ENCODE data around the gene HOXD4.

Gene HOXD4

DNA sequence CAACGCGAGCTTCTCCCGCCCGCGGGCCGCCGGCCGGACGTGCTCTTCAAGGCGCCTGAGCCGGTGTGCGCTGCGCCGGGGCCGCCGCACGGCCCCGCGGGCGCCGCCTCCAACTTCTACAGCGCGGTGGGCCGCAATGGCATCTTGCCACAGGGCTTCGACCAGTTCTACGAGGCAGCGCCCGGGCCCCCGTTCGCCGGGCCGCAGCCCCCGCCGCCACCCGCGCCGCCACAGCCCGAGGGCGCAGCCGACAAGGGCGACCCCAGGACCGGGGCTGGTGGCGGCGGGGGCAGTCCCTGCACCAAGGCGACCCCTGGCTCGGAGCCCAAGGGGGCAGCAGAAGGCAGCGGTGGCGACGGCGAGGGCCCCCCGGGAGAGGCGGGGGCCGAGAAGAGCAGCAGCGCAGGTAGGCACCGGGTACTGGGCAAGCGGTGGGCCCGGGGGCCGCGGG lies 43.6 kb upstream of the HOXD4 start:
- TF ChIP-seq TAF1 (IDR thresholded peaks at IDR 0.05; ENCODE audit: borderline replicate concordance, insufficient read depth, low read length) (no peak), SIN3A (IDR thresholded peaks at IDR 0.05; ENCODE audit: borderline replicate concordance, insufficient read depth, low read length) (no peak), FOXP2 (optimal IDR thresholded peaks at IDR 0.05; ENCODE audit: borderline replicate concordance, extremely low read depth, extremely low read length, insufficient read depth) (no peak), POLR2AphosphoS5 (IDR thresholded peaks at IDR 0.05; ENCODE audit: low read depth, low read length) (no peak)
- TF ChIP-seq, protein P1, sequence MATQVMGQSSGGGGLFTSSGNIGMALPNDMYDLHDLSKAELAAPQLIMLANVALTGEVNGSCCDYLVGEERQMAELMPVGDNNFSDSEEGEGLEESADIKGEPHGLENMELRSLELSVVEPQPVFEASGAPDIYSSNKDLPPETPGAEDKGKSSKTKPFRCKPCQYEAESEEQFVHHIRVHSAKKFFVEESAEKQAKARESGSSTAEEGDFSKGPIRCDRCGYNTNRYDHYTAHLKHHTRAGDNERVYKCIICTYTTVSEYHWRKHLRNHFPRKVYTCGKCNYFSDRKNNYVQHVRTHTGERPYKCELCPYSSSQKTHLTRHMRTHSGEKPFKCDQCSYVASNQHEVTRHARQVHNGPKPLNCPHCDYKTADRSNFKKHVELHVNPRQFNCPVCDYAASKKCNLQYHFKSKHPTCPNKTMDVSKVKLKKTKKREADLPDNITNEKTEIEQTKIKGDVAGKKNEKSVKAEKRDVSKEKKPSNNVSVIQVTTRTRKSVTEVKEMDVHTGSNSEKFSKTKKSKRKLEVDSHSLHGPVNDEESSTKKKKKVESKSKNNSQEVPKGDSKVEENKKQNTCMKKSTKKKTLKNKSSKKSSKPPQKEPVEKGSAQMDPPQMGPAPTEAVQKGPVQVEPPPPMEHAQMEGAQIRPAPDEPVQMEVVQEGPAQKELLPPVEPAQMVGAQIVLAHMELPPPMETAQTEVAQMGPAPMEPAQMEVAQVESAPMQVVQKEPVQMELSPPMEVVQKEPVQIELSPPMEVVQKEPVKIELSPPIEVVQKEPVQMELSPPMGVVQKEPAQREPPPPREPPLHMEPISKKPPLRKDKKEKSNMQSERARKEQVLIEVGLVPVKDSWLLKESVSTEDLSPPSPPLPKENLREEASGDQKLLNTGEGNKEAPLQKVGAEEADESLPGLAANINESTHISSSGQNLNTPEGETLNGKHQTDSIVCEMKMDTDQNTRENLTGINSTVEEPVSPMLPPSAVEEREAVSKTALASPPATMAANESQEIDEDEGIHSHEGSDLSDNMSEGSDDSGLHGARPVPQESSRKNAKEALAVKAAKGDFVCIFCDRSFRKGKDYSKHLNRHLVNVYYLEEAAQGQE (IDR thresholded peaks at IDR 0.05; ENCODE audit: insufficient read depth in 1 of 2, low read depth in 2 of 2, low read length in 2 of 2) = no peak

DNA sequence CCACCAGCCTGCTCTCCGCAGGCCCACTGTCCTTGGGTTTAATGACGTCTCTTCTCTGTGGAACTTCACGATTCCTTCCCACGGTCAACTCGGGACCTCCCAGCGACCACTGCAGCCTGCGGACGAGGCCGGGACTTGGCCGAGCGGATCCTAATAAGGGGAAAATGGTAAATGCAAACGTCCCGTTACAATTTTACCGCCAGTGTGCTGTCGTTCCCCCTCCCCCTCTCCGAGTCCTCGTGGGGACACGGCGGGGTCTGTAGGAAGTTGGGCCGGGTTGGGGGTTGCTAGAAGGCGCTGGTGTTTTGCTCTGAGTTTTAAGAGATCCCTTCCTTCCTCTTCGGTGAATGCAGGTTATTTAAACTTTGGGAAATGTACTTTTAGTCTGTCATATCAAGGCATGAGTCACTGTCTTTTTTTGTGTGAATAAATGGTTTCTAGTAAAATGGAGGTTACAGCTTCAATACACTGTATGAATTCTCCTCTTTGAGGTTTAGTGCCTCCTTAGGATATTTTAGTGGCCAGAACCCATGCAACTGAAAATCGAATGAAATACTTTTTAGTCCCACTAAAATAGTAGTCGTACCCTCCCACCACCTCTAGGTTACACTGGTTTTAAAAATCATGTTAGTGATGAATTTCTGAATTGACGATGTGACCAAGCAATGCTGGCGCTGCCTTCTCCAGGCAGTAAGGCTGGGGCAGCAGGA lies 42.0 kb upstream of the HOXD4 start:
- no peak for TF ChIP-seq TAF1 (IDR thresholded peaks at IDR 0.05; ENCODE audit: borderline replicate concordance, insufficient read depth, low read length)
- TF ChIP-seq, protein P1 (IDR thresholded peaks at IDR 0.05; ENCODE audit: insufficient read depth in 1 of 2, low read depth in 2 of 2, low read length in 2 of 2) = no peak
- TF ChIP-seq POLR2AphosphoS5 (IDR thresholded peaks at IDR 0.05; ENCODE audit: low read depth, low read length) = no peak

DNA sequence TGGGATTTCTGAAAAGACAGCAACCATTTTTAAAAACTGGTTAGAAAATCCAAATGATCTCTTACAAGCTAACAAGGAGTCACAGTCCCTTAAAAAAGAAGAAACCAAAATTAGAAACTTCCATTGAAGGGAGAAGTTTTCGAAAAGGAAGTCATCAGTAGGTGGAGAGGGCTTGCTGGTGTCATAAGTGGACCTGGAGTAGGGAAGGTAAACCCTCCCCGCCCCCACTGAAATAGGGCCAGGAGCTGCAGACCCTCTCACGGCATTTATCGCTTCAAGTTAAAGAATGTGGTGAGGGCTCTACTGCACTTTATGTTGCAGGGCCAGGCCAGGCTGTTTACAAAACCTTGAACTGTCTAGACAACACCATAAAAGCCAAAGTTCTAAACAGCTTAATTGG lies 41.4 kb upstream of the HOXD4 start:
- TF ChIP-seq, protein P1 (IDR thresholded peaks at IDR 0.05; ENCODE audit: insufficient read depth in 1 of 2, low read depth in 2 of 2, low read length in 2 of 2) = no peak
- no peak for TF ChIP-seq POLR2AphosphoS5 (IDR thresholded peaks at IDR 0.05; ENCODE audit: low read depth, low read length)
- TF ChIP-seq FOXP2 (optimal IDR thresholded peaks at IDR 0.05; ENCODE audit: borderline replicate concordance, extremely low read depth, extremely low read length, insufficient read depth) = no peak
- TF ChIP-seq SIN3A (IDR thresholded peaks at IDR 0.05; ENCODE audit: borderline replicate concordance, insufficient read depth, low read length) = no peak
- no peak for TF ChIP-seq TAF1 (IDR thresholded peaks at IDR 0.05; ENCODE audit: borderline replicate concordance, insufficient read depth, low read length)

DNA sequence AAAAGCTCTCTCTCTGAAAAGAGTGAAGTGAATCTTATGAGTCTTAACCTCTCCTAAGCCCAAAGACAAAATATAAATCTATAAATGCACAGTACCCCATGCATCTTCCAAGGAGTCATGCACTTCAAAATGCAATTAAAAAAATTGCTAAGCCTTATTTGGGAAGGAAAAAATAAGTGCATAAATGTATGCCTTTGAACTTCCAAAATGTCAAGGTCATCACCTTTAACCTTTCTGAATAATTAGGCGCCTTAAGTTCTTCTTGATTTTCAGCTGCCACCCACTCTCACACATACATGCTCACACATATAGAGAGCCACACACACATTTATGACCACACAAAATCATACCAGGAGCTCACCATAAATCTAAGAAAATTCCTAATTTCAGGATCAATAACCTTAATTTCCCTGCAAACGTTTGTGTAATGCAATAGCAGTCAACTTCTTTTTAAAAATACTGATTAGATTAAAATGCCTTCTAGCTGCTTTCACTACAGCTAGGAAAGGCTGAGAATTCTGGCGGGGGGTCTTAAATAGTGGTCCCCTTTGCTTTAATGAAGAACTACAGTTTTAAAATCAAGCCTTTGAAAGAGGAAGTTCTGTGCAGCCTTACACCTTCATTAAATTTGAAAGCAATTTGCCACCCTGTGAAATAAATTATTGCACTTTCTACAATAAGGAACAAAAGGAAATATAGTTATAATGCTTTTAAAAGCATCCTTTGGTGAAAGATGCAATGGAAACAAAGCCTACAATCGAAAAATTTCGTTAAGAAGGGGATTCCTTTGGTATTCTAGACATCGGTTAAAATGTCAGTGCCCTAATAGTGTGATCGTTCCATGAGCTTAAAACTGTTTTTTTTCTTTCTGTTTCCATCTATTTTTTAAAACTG lies 40.7 kb upstream of the HOXD4 start:
- TF ChIP-seq POLR2AphosphoS5 (IDR thresholded peaks at IDR 0.05; ENCODE audit: low read depth, low read length) = no peak
- no peak for TF ChIP-seq FOXP2 (optimal IDR thresholded peaks at IDR 0.05; ENCODE audit: borderline replicate concordance, extremely low read depth, extremely low read length, insufficient read depth)
- TF ChIP-seq SIN3A (IDR thresholded peaks at IDR 0.05; ENCODE audit: borderline replicate concordance, insufficient read depth, low read length) = no peak
- no peak for TF ChIP-seq TAF1 (IDR thresholded peaks at IDR 0.05; ENCODE audit: borderline replicate concordance, insufficient read depth, low read length)
- TF ChIP-seq, protein P1 (IDR thresholded peaks at IDR 0.05; ENCODE audit: insufficient read depth in 1 of 2, low read depth in 2 of 2, low read length in 2 of 2) = no peak
